Neuronal stem cell (in vitro differentiated cells): Measurements from ENCODE around the gene FRMD4B.

Experiments used
- DNase-seq: peaks from one replicate; pipeline ENCODE4 v3.0.0-alpha.2; 2013; ENCODE audit warnings: low spot score
- H2AFZ ChIP-seq: one replicate; pipeline ENCODE4 v1.6.1; 2013; ENCODE audit warnings: mild to moderate bottlenecking, low read length, inconsistent platforms
- H2AK5ac ChIP-seq: 2 replicates; pipeline ENCODE4 v1.6.1; 2013; ENCODE audit warnings: low read depth, mild to moderate bottlenecking, inconsistent platforms, low read length, moderate library complexity, mixed read lengths
- H2BK120ac ChIP-seq: 2 replicates; pipeline ENCODE4 v1.6.1; 2013; ENCODE audit warnings: low read depth, mild to moderate bottlenecking, inconsistent platforms, low read length, moderate library complexity, mixed read lengths
- H2BK12ac ChIP-seq: one replicate; pipeline ENCODE4 v1.6.1; 2013; ENCODE audit warnings: low read length, inconsistent platforms
- H2BK15ac ChIP-seq: 2 replicates; pipeline ENCODE4 v1.6.1; 2013; ENCODE audit warnings: mild to moderate bottlenecking, low read length, inconsistent platforms, mixed read lengths
- H2BK5ac ChIP-seq: one replicate; pipeline ENCODE4 v1.6.1; 2013; ENCODE audit warnings: inconsistent platforms, mild to moderate bottlenecking, low read length, moderate library complexity
- H3K14ac ChIP-seq: one replicate; pipeline ENCODE4 v1.6.1; 2013; ENCODE audit warnings: low read length, inconsistent platforms
- H3K18ac ChIP-seq: 2 replicates; pipeline ENCODE4 v1.6.1; 2013; ENCODE audit warnings: low read length, inconsistent platforms
- H3K23ac ChIP-seq: 2 replicates; pipeline ENCODE4 v1.6.1; 2013; ENCODE audit warnings: low read depth, mild to moderate bottlenecking, mixed read lengths, low read length, inconsistent platforms; ENCODE audit not compliant: poor library complexity
- H3K27ac ChIP-seq: replicated peaks from 3 replicates; pipeline ENCODE4 v1.5.1; 2013; ENCODE audit warnings: low read length, inconsistent platforms
- H3K27me3 ChIP-seq, 3 experiments: 2 replicates each; pipeline ENCODE4 v1.6.1; 2013; ENCODE audit warnings: low read length in 3 of 3, mild to moderate bottlenecking in 2 of 3, inconsistent platforms in 1 of 3, low read depth in 1 of 3, mixed read lengths in 1 of 3, moderate library complexity in 1 of 3; ENCODE audit not compliant: control insufficient read depth in 3 of 3, insufficient read depth in 3 of 3
- H3K36me3 ChIP-seq, 2 donors: replicated peaks in 1 of 2; 2 replicates each; pipeline ENCODE4 v1.6.1; 2013; ENCODE audit warnings: low read length in 2 of 2; ENCODE audit not compliant: control insufficient read depth in 2 of 2, insufficient read depth in 2 of 2
- H3K4ac ChIP-seq: 2 replicates; pipeline ENCODE4 v1.6.1; 2013; ENCODE audit warnings: inconsistent platforms, mild to moderate bottlenecking, low read length, moderate library complexity
- H3K4me1 ChIP-seq, 2 donors: 1 replicate in 1 of 2; 2 replicates in 1 of 2; pipeline ENCODE4 v1.6.1; 2013; ENCODE audit warnings: low read length in 2 of 2, low read depth in 1 of 2; ENCODE audit not compliant: control insufficient read depth in 2 of 2, insufficient read depth in 1 of 2
- H3K4me2 ChIP-seq: one replicate; pipeline ENCODE4 v1.6.1; 2013; ENCODE audit warnings: mild to moderate bottlenecking, low read length, inconsistent platforms; ENCODE audit not compliant: insufficient read depth, poor library complexity, severe bottlenecking
- H3K4me3 ChIP-seq, 2 donors: 2 replicates each; pipeline ENCODE4 v1.5.1; 2013; ENCODE audit warnings: low read length in 2 of 2, mild to moderate bottlenecking in 2 of 2, inconsistent platforms in 1 of 2, moderate library complexity in 1 of 2
- H3K79me1 ChIP-seq: one replicate; pipeline ENCODE4 v1.6.1; 2013; ENCODE audit warnings: low read depth, mild to moderate bottlenecking, inconsistent platforms, low read length, moderate library complexity
- H3K9ac ChIP-seq: one replicate; pipeline ENCODE4 v1.6.1; 2013; ENCODE audit warnings: mild to moderate bottlenecking, low read depth, low read length, inconsistent platforms; ENCODE audit not compliant: poor library complexity
- H3K9me3 ChIP-seq, 2 donors: replicated peaks in 1 of 2; 2 replicates each; pipeline versions ENCODE3 to v1.6.1; 2013; ENCODE audit warnings: low read length in 2 of 2, mild to moderate bottlenecking in 2 of 2, inconsistent platforms in 1 of 2, low read depth in 1 of 2, mixed read lengths in 1 of 2, moderate library complexity in 1 of 2; ENCODE audit not compliant: control insufficient read depth in 2 of 2, insufficient read depth in 1 of 2
- H4K8ac ChIP-seq: one replicate; pipeline ENCODE4 v1.6.1; 2013; ENCODE audit warnings: low read depth, mild to moderate bottlenecking, inconsistent platforms, low read length, moderate library complexity
- H4K91ac ChIP-seq: one replicate; pipeline ENCODE4 v1.6.1; 2013; ENCODE audit warnings: low read length, low read depth, mild to moderate bottlenecking, inconsistent platforms; ENCODE audit not compliant: poor library complexity
- WGBS, 2 donors: extraction: QIAGEN DNeasy Blood & Tissue Kit; methylation state at CpG; one replicate each; pipeline ENCODE4 v1.1.7; 2013; ENCODE audit warnings: missing lambda C conversion rate in 2 of 2, mixed read lengths in 1 of 2; ENCODE audit not compliant: insufficient read length in 2 of 2, insufficient replicate concordance in 1 of 2; ENCODE audit errors: extremely low coverage in 2 of 2; 5-methylcytosine and 5-hydroxymethylcytosine counted together

Gene FRMD4B

GRCh38 chr3:69160525-69160924 lies 225.4 kb downstream of the FRMD4B start:
- no peaks in the 10 kb centered on the region for H3K27me3 ChIP-seq
- H3K4me3 ChIP-seq: no peak overlapping the region
- no peak overlapping the region for H3K18ac ChIP-seq
- H3K4me2 ChIP-seq: no peak overlapping the region
- no peak overlapping the region for H2AFZ ChIP-seq
- H4K8ac ChIP-seq: no peak overlapping the region
- no peak overlapping the region for H3K23ac ChIP-seq
- no peak overlapping the region for H2BK15ac ChIP-seq
- H3K14ac ChIP-seq: no peak overlapping the region
- H2BK12ac ChIP-seq: no peak overlapping the region
- no peak for DNase-seq
- no peak overlapping the region for H2BK5ac ChIP-seq
- no peaks in the 10 kb centered on the region for H3K9me3 ChIP-seq
- no peak overlapping the region for H4K91ac ChIP-seq
- H3K36me3 ChIP-seq: no peaks in the 10 kb centered on the region
- no CpG with 5 or more reads among the region's 4 CpGs for WGBS, 2 donors
- H3K4ac ChIP-seq: no peak overlapping the region
- H3K27ac ChIP-seq: no peak overlapping the region
- no peak overlapping the region for H3K9ac ChIP-seq
- no peaks in the 10 kb centered on the region for H3K79me1 ChIP-seq
- H2BK120ac ChIP-seq: no peak overlapping the region
- H2AK5ac ChIP-seq: no peak overlapping the region
- H3K4me1 ChIP-seq: no peaks in the 10 kb centered on the region

GRCh38 chr3:69160107-69160506 lies 225.8 kb downstream of the FRMD4B start:
- DNase-seq: no peak
- Histone ChIP-seq H3K14ac (no peak overlapping the region), H3K27me3 (no peaks in the 10 kb centered on the region), H4K8ac (no peak overlapping the region), H2BK12ac (no peak overlapping the region), H4K91ac (no peak overlapping the region), H3K9me3 (no peaks in the 10 kb centered on the region), H3K4me2 (no peak overlapping the region), H3K4me3 (no peak overlapping the region), H3K4ac (no peak overlapping the region), H2BK15ac (no peak overlapping the region), H3K9ac (no peak overlapping the region), H3K4me1 (no peaks in the 10 kb centered on the region), H2BK5ac (no peak overlapping the region), H3K18ac (no peak overlapping the region), H2AK5ac (no peak overlapping the region), H3K79me1 (no peaks in the 10 kb centered on the region), H2BK120ac (no peak overlapping the region), H2AFZ (no peak overlapping the region), H3K23ac (no peak overlapping the region), H3K27ac (no peak overlapping the region), H3K36me3 (no peaks in the 10 kb centered on the region)
- WGBS, 2 donors: no CpG with 5 or more reads among the region's 2 CpGs

GRCh38 chr3:69149586-69149985 lies 236.3 kb downstream of the FRMD4B start:
- no peak for DNase-seq

GRCh38 chr3:69145688-69146087 lies 240.2 kb downstream of the FRMD4B start:
- Histone ChIP-seq H4K8ac (no peak overlapping the region), H3K79me1 (no peaks in the 10 kb centered on the region), H3K18ac (no peak overlapping the region)

More at GRCh38 chr3:69149586-69149985, 236.3 kb downstream of the FRMD4B start:
- Histone ChIP-seq H2AFZ (no peak overlapping the region), H4K91ac (no peak overlapping the region), H3K23ac (no peak overlapping the region), H3K4ac (no peak overlapping the region), H3K4me2 (no peak overlapping the region), H3K36me3 (no peaks in the 10 kb centered on the region), H3K27me3 (peaks cover 0 to 4% (median 0%) of the 10 kb centered on the region in 3 experiments), H3K9ac (no peak overlapping the region), H4K8ac (no peak overlapping the region), H3K27ac (no peak overlapping the region), H2BK12ac (no peak overlapping the region), H2BK15ac (no peak overlapping the region), H3K18ac (no peak overlapping the region), H3K4me3 (no peak overlapping the region), H2BK5ac (no peak overlapping the region), H2AK5ac (no peak overlapping the region), H3K4me1 (peaks cover 5 to 9% of the 10 kb centered on the region in 2 donors), H2BK120ac (no peak overlapping the region), H3K14ac (no peak overlapping the region), H3K9me3 (no peaks in the 10 kb centered on the region), H3K79me1 (no peaks in the 10 kb centered on the region)
- WGBS, 2 donors: no CpG with 5 or more reads among the region's 3 CpGs

More at GRCh38 chr3:69145688-69146087, 240.2 kb downstream of the FRMD4B start:
- H3K4me2 ChIP-seq: no peak overlapping the region
- no peak overlapping the region for H3K9ac ChIP-seq
- DNase-seq: no peak
- H2AFZ ChIP-seq: no peak overlapping the region
- no peaks in the 10 kb centered on the region for H3K9me3 ChIP-seq
- no peak overlapping the region for H3K23ac ChIP-seq
- H2BK12ac ChIP-seq: no peak overlapping the region
- no peak overlapping the region for H2AK5ac ChIP-seq
- no peaks in the 10 kb centered on the region for H3K27me3 ChIP-seq
- no peak overlapping the region for H3K27ac ChIP-seq
- no peak overlapping the region for H4K91ac ChIP-seq
- H2BK15ac ChIP-seq: no peak overlapping the region
- no peak overlapping the region for H3K4ac ChIP-seq
- H3K14ac ChIP-seq: no peak overlapping the region
- H3K4me1 ChIP-seq: peaks cover 7 to 9% of the 10 kb centered on the region in 2 donors
- H2BK5ac ChIP-seq: no peak overlapping the region
- H3K36me3 ChIP-seq: no peaks in the 10 kb centered on the region
- H3K4me3 ChIP-seq: no peak overlapping the region
- H2BK120ac ChIP-seq: no peak overlapping the region
